ENCODE measurements around the gene IGSF21. TPM values are rescaled to one million over a fixed set of nuclear protein-coding genes. Genes with fewer than 3 reads are reported as not detected.

Gene IGSF21
- total and polyA plus RNA-seq, 2 of the 8 experiments (the other 6 are each of a cell fraction or from before 2014, with no cell fraction given): 22.5 to 28.5 TPM

DNA sequence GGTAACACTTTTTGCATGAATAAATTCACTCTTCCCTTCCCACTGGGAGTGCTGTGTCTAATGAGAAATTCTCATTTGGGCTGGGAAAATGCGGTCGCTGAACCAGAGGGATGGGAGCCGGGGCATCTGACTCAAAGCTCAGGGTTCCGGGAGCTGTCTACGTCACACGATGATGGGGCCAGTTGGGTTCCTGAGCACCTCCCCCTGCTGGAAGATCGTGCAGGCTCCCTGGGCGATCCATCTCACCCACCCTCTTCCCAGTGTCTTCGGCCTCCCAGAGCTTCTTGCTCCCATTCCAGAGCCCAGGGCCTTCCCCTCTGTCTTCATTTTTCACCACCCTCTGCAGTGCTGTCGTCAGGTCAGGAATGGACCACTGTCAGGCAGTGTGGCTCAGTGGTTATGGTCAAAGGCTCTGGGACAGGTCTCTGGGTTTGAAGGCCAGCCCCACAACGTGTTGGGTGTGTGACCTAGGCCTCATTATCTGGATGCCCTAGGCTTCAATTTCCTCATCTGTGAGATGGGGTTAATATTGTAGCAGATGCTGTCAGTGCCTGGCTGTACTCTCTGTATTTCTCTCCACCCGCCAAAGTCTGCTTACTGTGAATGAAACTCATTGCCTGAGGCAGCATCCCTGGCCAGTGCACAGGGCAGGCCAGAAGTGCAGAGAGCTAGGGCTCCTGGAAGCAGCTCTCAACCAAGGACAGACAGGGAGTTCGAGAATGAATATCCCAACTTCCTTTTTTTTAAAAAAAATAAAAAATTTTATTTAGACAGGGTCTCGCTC, 31.8 kb downstream of the IGSF21 start:
- CTCF ChIA-PET (ENCODE audit: partially characterized antibody): interaction anchor here (0.6 to 3.1 kb wide), 16 partner anchors 8 to 442 kb away, joined by 3 to 13 read pairs (median 4); no protein-coding TSS in a partner anchor
- H3K4me3 ChIP-seq (ENCODE audit: extremely low read depth in 1 of 4, insufficient read depth in 2 of 4, low read depth in 3 of 4, low read length in 4 of 4): no peak overlapping the region
- H3K27me3 ChIP-seq (replicated peaks in 1 of 4; ENCODE audit: control insufficient read depth in 3 of 4, extremely low read depth in 1 of 4, insufficient read depth in 3 of 4, low read length in 3 of 4): no peaks in the 10 kb centered on the region
- DNase-seq (ENCODE audit: low read depth in 1 of 2, low spot score in 2 of 2): no peak
- H2BK12ac ChIP-seq (ENCODE audit: low read depth, low read length): no peak overlapping the region
- H2BK5ac ChIP-seq (ENCODE audit: low read depth, low read length): no peak overlapping the region
- H3K23me2 ChIP-seq (ENCODE audit: low read depth, low read length): no peaks in the 10 kb centered on the region
- H3K4me1 ChIP-seq (replicated peaks in 1 of 4; ENCODE audit: control insufficient read depth in 3 of 4, insufficient read depth in 4 of 4, low read length in 3 of 4): peaks cover 0 to 3% (median 0%) of the 10 kb centered on the region in 4 experiments; a peak in 2 of 7 replicates
- TF ChIP-seq CBX8 (IDR thresholded peaks at IDR 0.05; ENCODE audit: borderline replicate concordance, low read depth, low read length): no peak
- TF ChIP-seq KDM5A (IDR thresholded peaks at IDR 0.05; ENCODE audit: low read length): no peak
- TF ChIP-seq SIX5 (IDR thresholded peaks at IDR 0.05; ENCODE audit: low read depth, low read length): no peak
- no peak for TF ChIP-seq NRF1 (IDR thresholded peaks at IDR 0.05; ENCODE audit: low read depth, low read length)
- TF ChIP-seq, protein P1, sequence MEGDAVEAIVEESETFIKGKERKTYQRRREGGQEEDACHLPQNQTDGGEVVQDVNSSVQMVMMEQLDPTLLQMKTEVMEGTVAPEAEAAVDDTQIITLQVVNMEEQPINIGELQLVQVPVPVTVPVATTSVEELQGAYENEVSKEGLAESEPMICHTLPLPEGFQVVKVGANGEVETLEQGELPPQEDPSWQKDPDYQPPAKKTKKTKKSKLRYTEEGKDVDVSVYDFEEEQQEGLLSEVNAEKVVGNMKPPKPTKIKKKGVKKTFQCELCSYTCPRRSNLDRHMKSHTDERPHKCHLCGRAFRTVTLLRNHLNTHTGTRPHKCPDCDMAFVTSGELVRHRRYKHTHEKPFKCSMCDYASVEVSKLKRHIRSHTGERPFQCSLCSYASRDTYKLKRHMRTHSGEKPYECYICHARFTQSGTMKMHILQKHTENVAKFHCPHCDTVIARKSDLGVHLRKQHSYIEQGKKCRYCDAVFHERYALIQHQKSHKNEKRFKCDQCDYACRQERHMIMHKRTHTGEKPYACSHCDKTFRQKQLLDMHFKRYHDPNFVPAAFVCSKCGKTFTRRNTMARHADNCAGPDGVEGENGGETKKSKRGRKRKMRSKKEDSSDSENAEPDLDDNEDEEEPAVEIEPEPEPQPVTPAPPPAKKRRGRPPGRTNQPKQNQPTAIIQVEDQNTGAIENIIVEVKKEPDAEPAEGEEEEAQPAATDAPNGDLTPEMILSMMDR (IDR thresholded peaks at IDR 0.05; ENCODE audit: control extremely low read depth in 1 of 3, insufficient read depth in 1 of 3, low read depth in 1 of 3, low read length in 3 of 3): peak in 2 of 3 experiments; percentile 12 to 15; a peak in 2 of 4 replicates
- FAIRE-seq: no peak
- H3K27ac ChIP-seq (ENCODE audit: low read depth, low read length): no peak overlapping the region
- no peak overlapping the region for H3K56ac ChIP-seq (replicated peaks; ENCODE audit: insufficient read length, low read depth, low read length)
- H2AK5ac ChIP-seq (ENCODE audit: low read depth, low read length): no peak overlapping the region
- no peak overlapping the region for H3K18ac ChIP-seq (ENCODE audit: extremely low read depth, low read length)
- H2BK15ac ChIP-seq (ENCODE audit: low read length): no peak overlapping the region
- H3K9me3 ChIP-seq (ENCODE audit: insufficient read depth in 2 of 2, low read depth in 1 of 2, low read length in 1 of 2): no peaks in the 10 kb centered on the region
- H2BK120ac ChIP-seq (replicated peaks; ENCODE audit: low read depth, low read length): no peak overlapping the region
- no peaks in the 10 kb centered on the region for H3K36me3 ChIP-seq (ENCODE audit: control insufficient read depth in 2 of 4, insufficient read depth in 4 of 4, low read length in 3 of 4)
- no peak overlapping the region for H3K4me2 ChIP-seq (ENCODE audit: insufficient read depth in 1 of 2, low read depth in 2 of 2, low read length in 2 of 2)
- no peak overlapping the region for H2AFZ ChIP-seq (ENCODE audit: low read length)
- H3K79me2 ChIP-seq (ENCODE audit: control insufficient read depth in 1 of 2, insufficient read depth in 2 of 2, low read length in 2 of 2): no peaks in the 10 kb centered on the region
- no peak overlapping the region for H4K5ac ChIP-seq (ENCODE audit: insufficient read length, low read depth, low read length)
- H3K79me1 ChIP-seq (ENCODE audit: low read depth, low read length): peaks cover 2% of the 10 kb centered on the region; the same call in 1 of the 2 replicates
- no peak overlapping the region for H4K91ac ChIP-seq (replicated peaks; ENCODE audit: insufficient read length, low read length)
- H3K23ac ChIP-seq (ENCODE audit: insufficient read length): no peak overlapping the region
- peaks cover 1 to 8% of the 10 kb centered on the region in 2 experiments for H4K20me1 ChIP-seq (replicated peaks in 1 of 2; ENCODE audit: control insufficient read depth in 1 of 2, insufficient read depth in 2 of 2, low read length in 2 of 2)
- H4K8ac ChIP-seq (ENCODE audit: extremely low read depth, insufficient read depth, low read length): no peak overlapping the region
- 85% methylated on average over 11 of the region's 14 CpGs; no CpG with 5 or more reads in 1 of the 2 experiments for WGBS, 2 experiments (ENCODE audit: extremely low coverage in 1 of 2, insufficient coverage in 1 of 2, insufficient read length in 1 of 2, insufficient replicate concordance in 2 of 2, low coverage in 1 of 2, low lambda C conversion rate in 2 of 2, missing lambda C conversion rate in 1 of 2)
- H2BK20ac ChIP-seq (ENCODE audit: low read length): no peak overlapping the region
- H3K14ac ChIP-seq (ENCODE audit: insufficient read length): no peak overlapping the region
- no peak overlapping the region for H3K9ac ChIP-seq (replicated peaks in 1 of 4; ENCODE audit: extremely low read depth in 1 of 4, low read depth in 3 of 4, low read length in 3 of 4)
- POLR2A ChIA-PET (ENCODE audit: partially characterized antibody): interaction anchor here (0.6 to 1.4 kb wide), 4 partner anchors 17 to 41 kb away, joined by 3 read pairs; no protein-coding TSS in a partner anchor
- H3K4ac ChIP-seq (replicated peaks; ENCODE audit: insufficient read length, low read depth, low read length): no peak overlapping the region
